ENCODE measurements around the gene BMPER.

The BMPER gene

DNA sequence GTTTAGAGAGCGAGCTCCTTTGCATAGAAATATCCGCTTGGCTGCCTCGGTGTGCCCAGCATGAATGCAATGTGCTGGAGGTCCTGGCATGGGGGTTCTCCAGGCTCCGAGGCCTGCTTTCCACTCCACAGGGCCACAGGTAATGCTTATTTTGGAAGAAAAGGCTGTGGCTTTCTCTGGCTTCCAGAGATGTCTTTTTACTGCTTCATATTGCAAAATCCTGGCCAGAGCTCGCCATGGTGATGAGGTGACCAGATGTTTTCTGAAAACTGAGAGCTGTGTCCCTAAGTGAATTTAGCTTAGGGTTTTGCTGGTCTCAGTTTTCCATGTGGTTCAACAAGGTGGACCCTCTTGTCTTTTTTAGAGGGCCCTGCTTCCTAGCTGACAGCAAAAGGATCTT is 65.2 kb downstream of the BMPER start:
- DNase-seq (ENCODE audit: low read depth in 2 of 2), result no peak

DNA sequence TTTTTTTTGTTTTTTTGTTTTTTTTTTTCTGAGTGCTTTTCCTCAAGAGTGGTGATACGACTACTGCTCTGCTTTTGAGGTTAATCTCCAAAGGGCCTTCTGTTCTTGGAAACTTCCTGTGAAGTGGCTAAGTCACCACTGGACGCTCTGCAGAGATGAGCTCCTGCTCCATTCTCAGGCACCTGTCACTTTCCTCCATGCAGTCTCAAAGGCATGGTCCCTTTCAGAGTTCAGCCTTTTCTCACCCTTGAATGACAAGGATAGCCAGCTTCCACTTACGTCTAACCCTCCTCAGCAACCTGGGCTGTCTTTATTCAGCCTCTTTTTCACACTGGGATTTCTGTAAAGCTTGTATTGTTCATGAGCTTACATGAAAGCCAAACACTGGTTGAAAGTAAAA is 65.8 kb downstream of the BMPER start:
- DNase-seq (ENCODE audit: low read depth in 2 of 2), result no peak

DNA sequence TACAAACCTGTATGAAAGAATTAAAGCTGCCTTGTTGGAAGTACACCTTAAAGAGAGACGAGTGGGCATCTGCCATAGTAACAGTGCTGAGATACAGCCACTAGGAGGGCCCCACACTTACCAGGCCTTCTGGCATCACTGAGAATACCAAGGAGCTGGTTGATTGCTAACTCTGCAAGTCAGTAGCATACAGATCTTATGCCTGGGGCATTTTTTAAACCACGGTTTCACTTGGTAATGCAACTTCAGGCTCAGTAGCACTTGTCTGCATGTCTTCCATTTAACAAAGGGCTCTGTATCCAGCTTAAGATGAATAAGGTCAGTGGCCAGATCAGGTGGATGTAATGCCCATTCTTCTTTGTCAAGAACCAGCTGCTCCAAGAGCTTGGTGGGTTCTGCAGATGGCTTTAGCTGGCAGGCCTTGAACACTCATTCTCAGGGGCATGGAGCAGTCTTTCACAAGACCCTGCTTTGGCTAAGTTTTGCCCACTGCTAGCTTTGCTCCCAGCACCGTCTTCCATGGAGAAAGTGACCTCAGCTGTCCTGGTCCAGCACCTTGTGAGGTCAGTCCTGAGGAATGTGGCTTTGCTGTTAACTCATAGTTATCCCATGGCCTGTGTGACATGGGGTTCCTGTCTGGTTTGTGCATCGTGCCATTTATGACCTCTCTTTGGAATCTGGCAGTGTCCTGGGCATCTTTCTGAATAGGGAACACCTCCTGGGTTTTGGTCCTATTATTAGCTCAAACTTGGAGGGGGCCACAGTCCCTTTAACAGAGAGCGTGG is 68.1 kb downstream of the BMPER start:
- DNase-seq (ENCODE audit: low read depth in 2 of 2), result no peak

DNA sequence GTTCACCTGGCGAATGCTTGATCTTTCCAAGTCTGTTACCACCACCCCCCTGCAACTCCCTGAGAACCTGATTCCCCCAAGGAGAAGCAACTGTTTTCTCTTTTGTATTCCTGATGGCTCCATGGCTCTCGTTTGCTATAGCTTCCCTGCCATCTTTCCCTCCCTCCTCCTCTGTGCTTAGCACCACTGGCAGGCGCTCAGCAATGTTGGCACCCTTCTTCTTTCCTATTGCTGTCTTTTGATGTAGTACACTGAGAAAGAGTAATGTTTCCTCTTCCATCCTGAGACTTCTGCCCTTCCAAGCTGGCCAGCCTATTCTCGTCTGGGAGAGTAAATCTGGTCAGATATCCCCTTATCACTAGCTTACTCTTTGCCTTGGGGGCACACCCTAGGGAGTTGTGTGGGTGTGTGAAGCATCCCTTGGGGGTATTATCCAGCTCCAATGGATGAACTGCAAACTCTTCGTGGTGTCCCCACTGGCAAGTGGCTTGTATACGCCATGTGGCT is 74.0 kb downstream of the BMPER start:
- DNase-seq (ENCODE audit: low read depth in 2 of 2), result no peak

DNA sequence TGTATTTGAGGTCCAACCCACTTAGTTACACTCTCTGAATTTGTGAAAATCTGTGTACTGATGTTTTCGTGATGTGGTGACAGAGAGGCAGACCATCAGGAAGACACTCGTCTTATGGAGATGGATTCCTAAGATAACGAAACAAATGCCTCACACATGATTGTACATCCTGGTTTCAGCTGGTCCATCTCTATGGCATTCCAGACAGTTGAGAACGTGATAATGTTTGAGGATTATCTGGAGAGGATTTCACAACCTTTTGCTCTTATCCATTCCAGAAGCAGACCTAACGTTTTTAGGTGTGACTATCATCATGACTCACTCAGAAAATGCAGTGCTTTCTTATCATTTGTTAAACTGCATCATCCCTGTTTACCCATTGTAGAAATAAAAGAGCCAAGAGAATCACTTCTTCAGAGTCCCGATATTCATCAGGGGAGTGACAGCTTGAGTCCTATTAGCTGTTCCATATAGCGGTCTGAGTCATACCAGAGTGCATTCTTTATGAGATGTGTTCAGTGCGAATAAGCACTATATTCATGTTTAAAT is 74.5 kb downstream of the BMPER start:
- peak; percentile 98 for DNase-seq (ENCODE audit: low read depth in 2 of 2)

DNA sequence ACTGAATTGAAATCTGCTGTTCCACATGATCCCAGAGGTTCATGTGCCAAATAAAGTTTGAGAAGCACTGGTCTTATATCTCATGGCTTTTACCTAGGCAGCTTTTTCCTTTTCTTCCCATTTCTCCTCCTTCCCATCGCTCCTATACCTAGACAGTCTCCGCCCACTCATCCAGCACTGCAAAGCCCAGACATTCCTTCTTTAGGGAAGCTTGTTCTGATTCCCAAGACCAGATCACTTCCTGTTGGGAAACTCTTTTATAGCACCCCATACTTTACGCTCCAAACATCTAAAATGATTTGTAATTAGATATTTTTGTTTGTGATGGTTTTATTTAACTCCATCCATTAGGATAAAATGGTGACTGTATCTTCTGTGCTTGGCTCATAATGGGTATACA is 75.9 kb downstream of the BMPER start:
- peak; percentile 48 to 51 for DNase-seq (ENCODE audit: low read depth in 2 of 2)

DNA sequence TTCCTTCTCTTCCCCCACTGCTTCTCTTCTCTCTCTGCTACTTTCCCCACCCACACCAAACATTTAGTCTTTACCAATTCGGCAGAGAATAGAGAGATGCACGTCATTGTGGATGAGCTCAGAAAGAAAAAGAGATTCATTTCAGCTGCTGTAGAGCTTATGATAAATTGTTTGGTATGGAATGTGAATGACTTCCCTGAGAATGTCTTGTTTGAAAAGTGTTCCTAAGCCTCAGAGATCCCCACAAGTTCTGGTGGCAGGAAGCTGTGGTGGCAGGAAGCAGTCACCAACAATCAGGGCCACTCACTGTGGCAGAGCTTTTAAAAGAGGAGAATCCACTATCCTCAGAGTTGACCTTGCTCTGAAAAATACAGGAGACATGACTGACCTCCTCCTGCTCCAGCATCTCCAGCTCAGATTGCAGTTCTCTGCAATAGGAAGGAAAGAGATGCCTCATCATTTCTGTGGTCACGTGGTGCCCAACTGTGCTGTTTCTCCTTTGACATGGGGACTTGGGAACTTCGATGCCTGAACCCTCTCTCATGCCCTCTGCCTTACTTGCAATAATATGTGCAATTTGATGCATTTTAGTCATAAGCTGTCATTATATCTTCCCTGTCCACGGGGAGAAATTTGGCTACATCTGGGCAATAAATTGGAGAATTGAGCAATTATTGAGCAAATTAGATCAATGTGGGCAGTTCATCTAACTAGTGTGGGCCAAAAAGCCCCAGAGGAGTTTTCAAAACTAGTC is 76.5 kb downstream of the BMPER start:
- peak; percentile 59 to 61 for DNase-seq (ENCODE audit: low read depth in 2 of 2)

DNA sequence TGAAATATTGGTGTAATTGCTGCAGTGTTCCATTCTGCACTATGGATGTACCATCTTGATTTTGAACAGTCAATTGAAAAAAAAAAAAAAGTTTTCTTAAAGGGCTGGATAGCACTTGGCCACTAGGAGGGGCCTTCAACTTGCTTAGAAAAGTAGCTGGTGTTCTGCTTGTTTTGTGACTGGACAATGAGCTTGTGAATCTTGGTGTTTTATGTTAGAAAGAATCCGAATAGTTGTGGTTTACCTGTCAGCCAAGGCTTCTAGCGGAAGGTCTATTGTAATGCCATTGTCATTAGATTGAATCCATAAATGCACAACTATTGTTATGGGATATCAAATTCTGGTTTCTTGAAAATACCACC is 77.1 kb downstream of the BMPER start:
- no peak for DNase-seq (ENCODE audit: low read depth in 2 of 2)

DNA sequence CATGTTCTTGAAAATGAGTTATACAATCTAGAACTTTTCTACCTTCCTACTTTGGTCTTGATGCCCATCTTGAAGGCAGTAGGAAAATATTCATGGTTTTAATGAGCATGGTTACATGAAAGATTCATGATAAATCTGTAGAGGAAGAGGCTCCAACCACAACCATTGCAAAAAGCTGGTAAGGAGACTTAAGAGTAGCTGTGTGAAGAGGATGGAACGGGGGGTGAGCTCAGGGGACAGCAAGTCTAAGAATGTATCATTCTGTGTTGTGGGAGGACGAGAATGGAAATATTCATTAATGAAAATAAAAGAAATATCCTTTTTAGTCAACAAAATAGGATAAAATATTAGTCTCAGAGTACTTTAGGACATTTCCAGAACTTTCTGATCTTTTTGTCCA is 81.1 kb downstream of the BMPER start:
- no peak for DNase-seq (ENCODE audit: low read depth in 2 of 2)

DNA sequence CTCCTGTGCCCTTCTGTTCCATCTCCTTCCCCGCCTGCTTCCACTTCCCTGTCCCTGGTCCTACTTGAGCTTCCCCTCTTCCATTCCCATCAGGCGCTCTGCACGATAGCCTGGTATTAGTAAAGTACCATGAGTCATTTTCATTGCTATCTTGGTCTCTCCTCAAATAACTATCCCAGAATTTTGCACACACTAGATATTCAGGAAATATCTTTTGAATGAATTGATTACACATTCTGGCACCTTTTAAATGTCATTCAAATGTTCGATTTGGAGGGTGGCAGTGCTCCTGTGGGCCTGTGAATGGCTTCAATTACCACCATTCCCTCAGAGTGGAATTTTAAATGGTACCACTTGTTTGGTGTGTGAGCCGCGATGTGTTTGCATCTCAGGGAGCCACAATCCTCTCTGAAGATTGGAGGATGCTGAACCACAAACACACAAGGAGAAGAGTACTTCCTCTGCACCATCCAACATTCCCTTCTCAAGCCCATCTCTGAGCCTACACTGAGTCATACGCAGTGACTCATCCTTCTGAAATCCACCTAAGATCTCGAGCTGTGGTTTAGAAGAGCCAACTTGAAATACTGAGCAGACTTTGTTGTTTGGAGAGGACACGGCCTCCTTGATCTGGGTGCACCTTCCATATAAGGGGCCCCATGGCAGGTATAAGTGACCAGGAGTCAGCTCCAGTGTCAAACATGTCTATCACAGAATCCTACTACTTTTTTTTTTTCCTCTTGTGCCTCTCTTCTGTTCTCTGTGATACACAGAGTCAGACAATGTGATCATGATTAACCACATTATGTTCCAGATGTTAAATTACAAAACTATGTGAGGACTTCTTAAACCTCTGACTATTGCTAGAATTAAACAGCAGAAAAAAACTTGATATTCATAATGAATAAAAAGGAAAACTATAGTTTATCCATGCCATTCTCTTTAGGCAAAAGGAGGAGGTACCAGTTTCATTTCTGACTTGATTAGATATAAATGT is 81.9 kb downstream of the BMPER start:
- peak; percentile 99 to 100 for DNase-seq (ENCODE audit: low read depth in 2 of 2)

DNA sequence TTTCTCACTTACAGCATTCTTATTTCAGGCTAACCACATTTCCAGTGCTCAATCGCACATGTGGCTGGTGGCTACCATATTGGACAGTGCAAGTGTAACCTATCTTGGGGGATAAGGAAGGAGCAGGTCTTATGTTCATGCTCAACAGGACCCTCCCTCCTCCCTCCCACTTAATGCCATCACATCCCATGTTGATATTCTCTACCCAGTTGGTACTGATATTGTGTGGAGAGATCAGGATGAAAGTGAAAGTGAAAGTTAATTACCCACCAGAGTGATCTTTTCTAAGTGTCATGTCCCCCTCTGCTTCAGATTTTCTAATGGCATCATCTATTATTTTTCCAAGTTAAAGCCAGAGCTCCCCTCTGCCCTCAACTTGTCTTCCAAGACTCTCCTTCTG is 91.6 kb downstream of the BMPER start:
- no peak for DNase-seq (ENCODE audit: low read depth in 2 of 2)

DNA sequence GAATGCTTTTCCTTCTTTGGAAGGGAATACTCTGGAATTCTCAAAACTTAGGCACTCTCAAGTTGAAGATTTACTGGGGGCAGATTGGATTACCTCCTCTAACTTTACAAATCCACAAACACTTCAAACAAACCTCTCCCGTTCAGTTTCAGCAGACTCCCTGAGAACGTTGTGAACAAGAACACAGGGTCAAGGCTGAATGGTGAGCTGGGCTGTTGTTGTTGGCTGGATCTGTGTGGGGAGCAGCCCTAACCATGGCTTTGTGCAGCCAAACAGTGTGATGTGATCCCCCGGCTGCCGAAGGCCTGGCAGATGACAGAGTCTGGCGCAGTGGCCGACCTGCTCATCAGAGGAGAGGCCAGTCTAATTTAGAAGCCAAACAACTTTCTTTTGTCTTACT is 93.1 kb downstream of the BMPER start:
- no peak for DNase-seq (ENCODE audit: low read depth in 2 of 2)

DNA sequence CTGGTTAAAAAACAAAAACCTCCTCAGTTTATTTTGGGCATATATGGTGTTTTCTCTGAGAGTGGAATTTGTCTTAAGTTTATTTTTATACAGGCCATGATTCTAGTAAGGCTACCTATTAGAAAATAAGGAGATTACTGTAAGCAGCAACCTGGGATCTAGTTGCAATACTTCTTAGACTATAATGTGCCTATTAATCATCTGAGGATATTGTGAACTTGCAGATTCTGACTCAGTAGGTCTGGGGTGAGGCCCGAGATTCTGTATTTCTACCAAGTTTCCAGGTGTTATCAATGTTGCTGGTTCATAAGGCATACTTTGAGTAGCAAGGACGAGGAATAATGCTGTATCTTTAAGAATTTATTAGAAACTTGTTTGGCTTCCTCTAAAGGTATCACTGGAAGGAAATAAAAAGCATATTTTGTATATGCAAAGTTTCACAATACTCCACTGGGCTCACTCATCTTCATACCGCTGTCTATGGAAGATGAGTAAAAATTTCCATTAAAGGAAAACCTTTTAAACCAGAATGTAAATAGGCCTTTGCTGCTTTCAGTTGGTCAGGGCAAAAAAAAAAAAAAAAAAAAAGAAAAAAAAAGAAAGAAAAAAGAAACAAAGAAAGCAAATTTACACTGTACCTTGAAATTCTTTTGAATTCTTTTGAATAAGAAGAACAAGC is 105.8 kb downstream of the BMPER start:
- no peak for DNase-seq (ENCODE audit: low read depth in 2 of 2)

DNA sequence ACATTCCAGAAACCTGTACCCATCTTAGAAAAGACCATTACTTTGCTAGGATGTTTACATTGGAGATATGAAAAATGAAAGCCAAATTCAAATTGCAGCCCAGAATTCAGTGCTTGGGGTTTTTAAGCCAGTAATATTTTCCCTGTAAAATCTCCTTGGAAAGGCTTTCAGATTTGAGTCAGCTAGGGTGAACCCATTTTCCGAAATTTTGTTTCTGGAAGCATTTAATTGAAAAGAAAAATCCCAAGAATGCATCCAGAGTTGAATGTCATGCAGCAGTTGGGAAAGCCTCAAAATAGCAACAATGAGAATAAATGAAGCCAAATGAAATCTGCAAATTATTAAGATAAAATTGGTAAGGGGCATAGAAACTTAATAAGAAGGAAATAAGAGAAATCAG is 106.4 kb downstream of the BMPER start:
- DNase-seq (ENCODE audit: low read depth in 2 of 2), result peak; percentile 38 to 39

DNA sequence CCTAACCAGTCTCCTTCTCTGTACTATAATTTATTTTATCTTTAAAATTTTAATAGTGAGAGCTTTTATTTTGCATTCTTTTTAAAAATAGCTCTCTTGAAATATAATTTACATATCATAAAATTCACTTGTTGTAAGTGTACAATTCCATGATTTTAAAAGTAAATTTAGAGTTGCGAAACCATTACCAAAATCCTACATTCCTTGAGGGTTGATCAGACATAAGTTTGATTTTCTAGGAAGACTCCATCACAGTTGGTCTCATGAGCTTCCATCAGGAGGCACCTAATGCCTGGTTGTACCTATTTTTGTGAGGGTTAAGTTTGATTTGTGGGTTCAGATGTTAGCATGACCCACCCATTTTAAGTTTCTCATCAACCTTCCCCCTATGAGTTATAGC is 108.1 kb downstream of the BMPER start:
- no peak for DNase-seq (ENCODE audit: low read depth in 2 of 2)

DNA sequence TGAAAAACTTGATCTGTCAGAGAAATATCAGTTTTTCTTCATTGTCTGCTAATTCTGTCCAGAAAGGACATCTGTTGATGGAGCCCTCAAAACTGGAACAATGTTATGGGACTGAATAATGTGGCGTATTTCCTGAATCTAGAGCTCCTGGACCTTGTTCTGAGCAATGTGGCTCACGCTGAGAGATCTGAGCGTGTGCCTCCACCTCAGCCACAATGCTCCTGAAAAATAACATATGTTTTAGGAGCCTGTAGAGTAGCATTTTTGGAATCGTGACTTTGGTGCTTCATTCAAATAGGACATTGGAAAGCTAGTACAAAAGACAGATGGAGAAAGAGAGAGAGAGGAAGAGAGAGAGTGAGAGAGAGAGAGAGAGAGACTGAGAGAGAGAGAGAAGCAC is 110.3 kb downstream of the BMPER start:
- DNase-seq (ENCODE audit: low read depth in 2 of 2), result no peak

DNA sequence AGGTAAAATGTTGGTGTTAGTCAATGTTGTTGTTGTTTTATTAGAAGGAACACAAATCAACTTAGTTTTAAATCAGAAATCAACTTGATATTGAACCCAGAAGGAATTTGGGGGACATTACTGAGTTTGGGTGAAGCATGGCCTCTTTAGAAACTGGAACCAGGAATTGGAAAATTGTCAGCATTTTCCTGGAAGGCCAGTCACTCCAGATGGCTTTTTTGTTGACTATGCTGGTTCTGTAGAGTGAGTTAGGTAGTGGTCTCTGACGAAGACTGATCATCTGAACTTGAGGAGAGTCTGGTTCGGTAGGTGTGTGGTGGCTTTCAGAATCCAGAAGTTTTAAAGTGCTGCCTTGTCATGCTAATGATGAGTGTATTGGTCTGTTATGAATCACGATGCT is 111.5 kb downstream of the BMPER start:
- no peak for DNase-seq (ENCODE audit: low read depth in 2 of 2)

DNA sequence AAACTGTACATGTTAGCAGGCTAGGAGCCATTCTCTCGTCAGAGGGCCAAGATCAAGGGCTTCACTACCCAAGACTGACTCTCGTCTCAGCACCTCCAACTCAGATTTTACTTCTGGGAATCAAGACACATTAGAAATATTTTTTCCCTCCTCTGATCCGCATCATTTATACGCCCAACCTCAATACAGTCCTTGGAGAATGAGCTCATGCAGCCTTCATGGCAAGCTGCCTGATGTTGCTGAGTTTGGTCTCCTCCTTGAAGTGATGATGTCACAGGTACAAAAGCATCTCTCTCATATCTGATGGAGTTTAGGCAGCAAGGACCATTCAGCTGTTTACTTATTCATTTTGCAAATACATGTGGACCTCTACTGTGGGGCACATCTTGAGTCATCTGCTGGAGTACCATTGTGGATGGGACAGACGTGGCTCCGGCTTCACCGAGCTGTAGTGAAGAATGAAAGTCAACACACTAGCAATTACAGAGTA is 114.0 kb downstream of the BMPER start:
- no peak for DNase-seq (ENCODE audit: low read depth in 2 of 2)

DNA sequence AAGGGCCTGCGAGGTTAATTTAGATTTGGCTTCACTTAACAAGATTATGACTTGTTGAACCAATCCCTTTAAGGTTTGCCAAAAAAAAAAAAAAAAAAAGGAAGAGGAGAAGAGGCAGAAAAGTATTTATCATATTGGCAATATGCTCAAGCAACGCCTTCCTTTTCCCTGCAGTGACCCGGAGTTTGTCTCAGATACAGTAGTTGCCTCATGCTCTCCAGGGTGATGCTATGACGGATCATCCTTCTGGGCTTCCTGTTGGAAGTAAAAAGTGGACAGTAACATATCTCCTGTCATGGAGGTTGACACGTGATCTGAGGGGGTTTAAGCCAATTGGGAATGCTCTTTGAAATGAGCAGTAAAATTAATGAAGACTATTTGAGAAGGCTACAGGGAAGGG is 117.3 kb downstream of the BMPER start:
- no peak for DNase-seq (ENCODE audit: low read depth in 2 of 2)

DNA sequence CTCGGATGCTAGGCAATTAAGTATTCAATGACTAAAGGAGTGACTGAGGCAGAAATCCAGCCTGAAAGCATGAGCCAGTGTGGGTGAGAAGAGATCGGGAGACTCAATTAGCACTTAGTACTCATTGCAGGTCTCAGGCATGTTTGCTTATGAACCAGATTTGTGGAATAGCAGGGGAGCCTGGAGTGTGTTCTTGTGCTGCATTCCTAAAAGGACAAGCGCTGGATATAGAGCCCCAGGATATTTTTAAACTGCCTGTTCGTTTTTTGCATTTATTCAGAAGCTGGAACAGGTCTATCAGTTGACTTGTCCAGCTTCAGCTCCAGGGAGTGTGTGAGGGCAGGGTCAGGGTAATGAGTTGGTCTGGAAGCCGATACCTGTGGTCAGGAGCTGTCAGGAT is 120.3 kb downstream of the BMPER start:
- no peak for DNase-seq (ENCODE audit: low read depth in 2 of 2)
